Activated effector memory CD4-positive, alpha-beta T cell treated with anti-CD3 and anti-CD28 coated beads, Interleukin-2, amount 50 U/mL, for 16 hours (primary cell): ENCODE measurements around the gene RND3.

Experiments used
- DNase-seq: peaks from one replicate; pipeline ENCODE4 v3.0.0-alpha.2; 2020

RND3 gene

GRCh38 chr2:150475479-150476250, 11.8 kb downstream of the RND3 start:
- no peak for DNase-seq

DNA sequence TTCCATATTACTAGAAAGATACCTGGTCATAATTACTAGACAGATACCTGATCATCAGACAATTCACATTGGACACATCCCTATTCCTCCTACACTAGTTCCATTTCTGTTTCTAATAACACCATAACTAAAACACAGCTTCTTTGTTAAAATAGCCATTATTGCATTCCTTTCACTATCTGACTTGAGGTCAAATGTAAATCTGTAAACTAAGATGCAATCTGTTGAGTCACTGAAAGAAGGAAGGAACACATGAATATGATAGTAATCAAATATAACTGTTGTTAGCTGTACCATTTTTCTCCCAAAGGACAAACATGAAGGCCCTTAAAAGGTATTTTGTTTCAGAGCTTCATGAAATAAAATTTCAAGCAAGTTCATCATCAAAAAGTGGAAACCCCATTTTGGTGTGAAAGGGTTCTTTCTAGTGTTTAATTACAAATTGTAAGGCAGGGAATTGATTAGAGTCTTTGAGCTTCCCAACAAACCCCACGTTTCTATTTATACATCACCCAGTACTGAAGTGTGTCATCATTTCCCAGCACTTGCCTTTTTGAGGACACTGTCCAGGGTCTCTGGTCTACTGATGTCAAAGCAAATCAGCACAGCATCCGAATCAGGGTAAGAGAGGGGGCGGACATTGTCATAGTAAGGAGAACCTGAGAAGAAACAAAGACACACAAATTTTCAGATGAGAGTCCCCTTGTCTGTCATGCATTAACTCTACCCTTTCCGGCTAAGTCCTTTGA, 13.0 kb downstream of the RND3 start:
- DNase-seq: no peak

DNA sequence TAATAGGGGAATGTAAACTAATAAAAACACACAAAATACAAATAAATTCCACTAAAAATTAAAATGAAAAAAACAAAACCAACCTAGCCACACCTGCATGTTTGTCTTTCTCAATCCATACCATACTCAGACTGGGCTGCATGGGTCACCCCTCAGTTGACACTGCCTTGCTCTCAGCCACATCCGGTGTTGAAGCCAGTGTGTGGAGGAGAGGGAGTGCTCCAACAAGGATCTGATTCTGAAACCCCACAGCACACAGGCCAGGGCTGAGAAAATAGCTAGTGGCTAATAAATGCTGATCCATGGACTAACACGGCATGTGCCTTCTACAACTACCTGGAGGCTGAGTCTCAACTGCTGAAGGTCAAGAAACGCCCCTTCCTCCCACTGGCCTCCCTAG, 13.7 kb downstream of the RND3 start:
- DNase-seq: no peak

DNA sequence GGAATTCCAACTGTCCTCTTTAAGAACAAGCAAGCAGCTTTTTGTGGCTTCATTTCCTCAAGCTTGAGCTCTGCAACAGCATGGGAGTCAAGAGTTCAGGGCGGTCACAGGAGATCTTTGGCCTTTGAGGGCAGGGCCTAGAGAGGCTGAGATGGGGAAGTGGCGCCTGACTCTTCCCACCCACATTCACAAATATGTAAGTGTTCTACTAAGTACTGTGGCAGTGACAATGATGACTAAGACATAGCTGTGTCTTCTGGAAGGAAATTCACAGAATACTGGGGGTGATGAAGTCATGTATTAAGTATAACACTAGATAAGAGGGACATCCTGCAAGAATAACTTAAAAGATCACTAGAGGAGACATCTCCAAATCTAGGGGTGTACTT, 15.0 kb downstream of the RND3 start:
- no peak for DNase-seq

DNA sequence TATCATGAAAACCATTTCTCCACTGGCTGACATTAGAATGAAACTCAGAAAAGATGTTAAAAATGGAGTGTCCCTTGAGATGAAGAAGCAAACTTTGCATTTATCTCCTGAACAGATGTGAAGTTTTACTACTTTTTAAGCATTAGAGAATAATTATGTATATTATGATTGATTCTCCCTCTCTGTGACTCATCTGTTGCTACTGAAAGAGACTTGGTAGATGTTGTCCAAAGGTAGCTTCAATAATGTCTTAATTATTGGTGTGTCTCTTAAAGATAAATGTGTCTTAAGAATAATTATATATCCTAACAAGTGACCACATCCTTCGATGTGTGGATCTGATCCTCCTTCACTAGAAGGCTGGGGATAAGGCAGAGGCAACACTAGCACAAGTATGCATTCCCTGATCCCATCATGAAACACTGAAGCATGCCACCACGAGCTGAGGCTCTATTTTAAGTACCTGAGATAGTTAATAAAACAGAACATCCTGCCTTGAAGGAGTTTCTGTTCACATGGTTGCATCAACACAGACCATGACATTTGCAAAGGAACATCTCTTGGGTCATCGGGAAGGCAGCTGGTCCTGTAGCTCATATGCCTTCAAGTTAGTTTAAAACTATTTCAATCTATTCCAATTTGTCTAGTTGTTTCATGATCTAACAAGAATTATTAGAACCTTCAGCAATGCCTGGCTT, 15.5 kb downstream of the RND3 start:
- DNase-seq: no peak

DNA sequence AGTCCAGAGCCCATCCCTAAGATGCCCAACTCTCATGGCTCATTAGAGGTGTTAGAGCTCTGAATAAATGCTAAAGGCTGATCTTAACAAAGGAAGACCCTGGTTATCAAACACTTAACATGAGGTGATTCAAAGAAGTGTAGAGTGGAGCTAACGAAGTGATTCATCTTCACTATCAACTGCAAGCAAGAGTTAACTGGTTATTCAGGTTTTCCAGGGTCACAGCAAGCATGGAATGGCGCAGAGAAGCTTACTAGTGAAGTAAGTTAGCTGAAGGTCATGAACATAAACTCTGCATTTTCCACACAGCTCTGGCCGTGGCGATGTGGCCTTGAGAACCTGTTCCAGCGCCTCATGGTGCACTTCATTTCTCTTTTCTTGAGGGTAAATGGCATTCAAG, 17.0 kb downstream of the RND3 start:
- no peak for DNase-seq

GRCh38 chr2:150469706-150470274, 17.7 kb downstream of the RND3 start:
- no peak for DNase-seq

- DNase-seq: no peak
Measured at GRCh38 chr2:150468350-150468960, 19.0 kb downstream of the RND3 start.

DNA sequence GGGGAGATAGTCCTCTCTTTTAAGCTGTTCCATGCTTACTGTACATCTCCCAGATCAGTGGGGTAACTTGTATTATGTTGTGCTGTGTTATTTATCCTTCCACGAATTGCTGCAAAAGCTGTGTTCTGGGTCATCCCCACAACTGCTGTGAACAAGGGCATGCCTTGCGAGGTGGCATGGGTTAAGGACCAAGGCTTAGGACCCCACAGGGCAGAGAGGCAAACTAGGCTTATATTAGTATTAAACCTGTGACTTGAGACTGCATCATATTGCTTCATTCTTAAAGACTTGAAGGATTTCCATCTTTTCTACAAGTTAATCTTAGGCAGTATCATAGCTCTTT, 19.9 kb downstream of the RND3 start:
- DNase-seq: no peak

GRCh38 chr2:150466741-150467620, 20.5 kb downstream of the RND3 start:
- DNase-seq: no peak

DNA sequence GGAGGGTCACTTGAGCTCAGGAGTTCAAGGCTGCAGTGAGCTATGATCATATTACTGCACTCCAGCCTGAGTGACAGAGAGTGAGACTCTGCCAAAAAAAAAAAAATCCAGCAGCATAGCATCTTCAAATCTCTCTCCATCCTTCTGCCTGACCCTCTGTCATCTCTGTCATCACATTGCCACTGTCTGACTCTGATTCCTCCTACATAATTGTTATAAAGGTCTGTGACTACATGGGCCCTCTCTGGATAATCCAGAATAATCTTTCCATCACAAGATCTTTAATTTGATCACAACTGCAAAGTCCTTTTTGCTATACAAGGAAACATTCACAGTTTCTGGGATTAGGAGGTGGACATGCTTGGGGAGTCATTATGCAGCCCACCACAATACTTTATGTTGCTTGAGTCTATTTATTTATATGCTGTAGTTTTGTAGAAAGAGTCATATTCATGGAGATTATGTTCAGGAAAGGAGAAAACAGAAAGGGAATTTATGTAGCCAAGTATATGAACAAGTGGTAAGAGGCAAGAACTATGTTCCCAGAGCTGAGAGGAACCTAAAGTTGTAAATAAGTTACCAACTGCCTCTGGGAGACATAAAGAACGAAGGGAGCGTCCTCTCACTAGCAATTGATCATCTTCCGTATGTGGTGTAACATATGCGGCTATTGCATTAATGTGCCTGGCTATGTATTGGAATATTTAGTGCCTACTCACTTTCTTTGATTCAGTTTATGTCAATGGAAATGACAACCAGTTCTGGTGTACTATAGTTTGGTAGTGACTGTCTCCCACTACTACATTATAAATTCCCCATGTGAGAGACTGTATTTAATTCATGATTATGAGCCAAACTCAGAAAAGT, 21.5 kb downstream of the RND3 start:
- DNase-seq: no peak

- DNase-seq: no peak
Measured at GRCh38 chr2:150464986-150465385, 22.5 kb downstream of the RND3 start.

DNA sequence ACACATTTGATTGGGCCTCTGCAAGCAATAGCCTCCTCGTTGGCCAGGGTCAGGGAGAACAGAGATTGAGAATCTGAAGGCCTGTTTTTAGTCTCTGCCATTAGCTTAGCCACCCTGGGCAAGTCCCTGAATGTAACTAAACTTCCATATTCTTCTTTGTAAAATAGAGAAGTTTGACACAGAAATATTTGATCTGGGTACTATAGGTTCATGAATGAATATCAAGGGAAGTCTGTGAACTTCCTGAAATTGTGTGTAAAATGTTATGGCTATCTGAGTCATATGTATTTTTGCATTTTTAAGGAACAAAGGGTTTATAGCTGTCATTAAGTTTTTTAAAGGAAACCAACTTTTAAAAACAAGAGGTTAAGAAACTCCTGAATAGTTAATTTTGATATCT, 23.2 kb downstream of the RND3 start:
- no peak for DNase-seq

GRCh38 chr2:150462770-150463169, 24.7 kb downstream of the RND3 start:
- DNase-seq: no peak

DNA sequence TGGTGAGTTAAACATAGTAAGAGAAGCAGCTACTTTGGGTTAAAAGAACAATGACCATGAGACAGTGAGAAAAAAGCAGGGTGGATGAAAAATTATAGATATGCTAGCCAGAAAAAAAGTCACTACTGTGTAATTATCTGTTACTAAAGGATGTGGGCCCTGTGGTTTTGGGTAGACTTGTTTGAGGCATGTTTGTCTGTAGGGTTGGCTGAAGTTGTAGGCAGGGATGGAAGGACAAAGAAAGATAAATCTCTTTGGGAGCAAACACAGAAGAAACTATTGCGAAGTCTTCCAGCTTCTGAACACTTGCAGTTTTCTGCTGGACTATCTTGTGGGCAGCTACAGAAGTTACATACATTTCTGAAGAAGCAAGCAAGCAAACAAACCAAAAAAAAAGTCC, 28.2 kb downstream of the RND3 start:
- DNase-seq: no peak

- DNase-seq: no peak
Measured at GRCh38 chr2:150450765-150451164, 36.7 kb downstream of the RND3 start.

- no peak for DNase-seq
Measured at GRCh38 chr2:150449856-150450255, 37.6 kb downstream of the RND3 start.

- no peak for DNase-seq
Measured at GRCh38 chr2:150445398-150445797, 42.1 kb downstream of the RND3 start.

DNA sequence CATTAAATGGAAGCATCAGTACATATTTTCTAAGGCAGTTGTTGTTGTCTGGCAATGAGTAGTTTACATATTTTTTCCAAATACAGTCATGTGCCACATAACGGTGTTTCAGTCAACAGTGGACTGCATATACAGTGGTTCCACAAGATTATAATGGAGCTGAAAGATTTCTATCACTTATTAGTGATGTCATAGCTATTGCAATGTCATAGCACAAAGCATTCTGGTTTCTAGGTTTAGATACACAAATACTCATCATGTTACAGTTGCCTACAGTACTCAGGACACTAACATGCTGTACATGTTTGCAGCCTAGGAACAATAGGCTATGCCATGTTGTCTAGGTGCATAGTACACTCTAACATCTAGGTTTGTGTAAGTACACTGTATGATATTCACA, 45.0 kb downstream of the RND3 start:
- no peak for DNase-seq

GRCh38 chr2:150441784-150442183, 45.7 kb downstream of the RND3 start:
- no peak for DNase-seq

GRCh38 chr2:150441226-150441625, 46.2 kb downstream of the RND3 start:
- DNase-seq: no peak
